HepG2 (cell line): ENCODE measurements around the gene CORO7. TPM values are rescaled to one million over a fixed set of nuclear protein-coding genes. Genes with fewer than 3 reads are reported as not detected.

Source experiments
- AHR ChIP-seq: IDR thresholded peaks from 2 replicates; pipeline ENCODE4 v1.6.1; 2018; ENCODE audit warnings: missing genetic modification reagents, missing compliant biosample characterization
- CCDC6 ChIP-seq: sonication (generic); formaldehyde crosslinking; IDR thresholded peaks from 2 replicates; pipeline ENCODE4 v1.8.1; 2022; ENCODE audit warnings: mild to moderate bottlenecking, missing genetic modification reagents, moderate library complexity
- CHCHD3 ChIP-seq: sonication (generic); formaldehyde crosslinking; IDR thresholded peaks from 2 replicates; pipeline ENCODE4 v1.8.0; 2022; ENCODE audit warnings: mild to moderate bottlenecking, missing genetic modification reagents, moderate library complexity
- DNMT1 ChIP-seq: sonication (generic); formaldehyde crosslinking; IDR thresholded peaks from 2 replicates; pipeline ENCODE4 v1.5.1; 2020; ENCODE audit warnings: mild to moderate bottlenecking, missing genetic modification reagents
- DR1 ChIP-seq: sonication (generic); formaldehyde crosslinking; IDR thresholded peaks from 2 replicates; pipeline ENCODE4 v1.8.0; 2021; ENCODE audit warnings: mild to moderate bottlenecking, missing genetic modification reagents, inconsistent platforms
- FOSL2 ChIP-seq: sonication (generic); formaldehyde crosslinking; IDR thresholded peaks from 2 replicates; pipeline ENCODE4 v1.4.0; 2020; ENCODE audit warnings: missing genetic modification reagents
- KAT8 ChIP-seq: IDR thresholded peaks from 2 replicates; pipeline ENCODE4 v1.6.1; 2016; ENCODE audit warnings: missing genetic modification reagents, missing compliant biosample characterization
- KLF12 ChIP-seq: sonication (generic); formaldehyde crosslinking; IDR thresholded peaks from 2 replicates; pipeline ENCODE4 v1.4.0; 2020; ENCODE audit warnings: missing genetic modification reagents, borderline replicate concordance
- KLF13 ChIP-seq: sonication (generic); formaldehyde crosslinking; IDR thresholded peaks from 2 replicates; pipeline ENCODE4 v1.4.0; 2020; ENCODE audit warnings: mild to moderate bottlenecking, missing genetic modification reagents
- NKX3-1 ChIP-seq: sonication (generic); formaldehyde crosslinking; IDR thresholded peaks from 2 replicates; pipeline ENCODE4 v1.5.0; 2020; ENCODE audit warnings: missing genetic modification reagents
- NR1H2 ChIP-seq: sonication (generic); formaldehyde crosslinking; IDR thresholded peaks from 2 replicates; pipeline ENCODE4 v1.8.1; 2022; ENCODE audit warnings: low read depth, missing genetic modification reagents, borderline replicate concordance
- PCBP1 ChIP-seq: fragments of 200-400 bp; formaldehyde crosslinking; IDR thresholded peaks from 2 replicates; pipeline ENCODE4 v1.6.1; 2017; ENCODE audit warnings: mild to moderate bottlenecking, low read depth, low read length, borderline replicate concordance
- RBM39 ChIP-seq: fragments of 200-400 bp; formaldehyde crosslinking; IDR thresholded peaks from one replicate; pipeline ENCODE4 v1.6.1; 2018; ENCODE audit warnings: antibody characterized with exemption, mild to moderate bottlenecking, low read depth, low read length; ENCODE audit not compliant: poor library complexity, severe bottlenecking
- RFX3 ChIP-seq: IDR thresholded peaks from 2 replicates; pipeline ENCODE4 v1.6.1; 2016; ENCODE audit warnings: missing biosample characterization, missing genetic modification reagents
- SMC3 ChIP-seq: IDR thresholded peaks from 2 replicates; pipeline ENCODE4 v1.6.1; 2011; ENCODE audit warnings: low read length, improper control_type of control experiment
- TEF ChIP-seq: sonication (generic); formaldehyde crosslinking; IDR thresholded peaks from 2 replicates; pipeline ENCODE4 v1.5.0; 2020; ENCODE audit warnings: missing genetic modification reagents
- TP53 ChIP-seq: sonication (generic); formaldehyde crosslinking; conservative IDR thresholded peaks from 2 replicates; pipeline ENCODE4 v1.4.0; 2020; ENCODE audit warnings: missing genetic modification reagents
- TSC22D2 ChIP-seq: sonication (generic); formaldehyde crosslinking; IDR thresholded peaks from 2 replicates; pipeline ENCODE4 v1.5.1; 2020; ENCODE audit warnings: missing genetic modification reagents, mild to moderate bottlenecking, borderline replicate concordance
- ZBTB10 ChIP-seq: sonication (generic); formaldehyde crosslinking; IDR thresholded peaks from 2 replicates; pipeline ENCODE4 v1.4.0; 2020; ENCODE audit warnings: missing genetic modification reagents, borderline replicate concordance
- ZBTB20 ChIP-seq: sonication (generic); formaldehyde crosslinking; IDR thresholded peaks from 2 replicates; pipeline ENCODE4 v1.8.1; 2023; ENCODE audit warnings: missing genetic modification reagents, low read depth, mild to moderate bottlenecking, borderline replicate concordance
- ZBTB7B ChIP-seq: sonication (generic); formaldehyde crosslinking; IDR thresholded peaks from 2 replicates; pipeline ENCODE4 v1.4.0; 2020; ENCODE audit warnings: missing genetic modification reagents
- ZFP90 ChIP-seq: sonication (generic); formaldehyde crosslinking; IDR thresholded peaks from 2 replicates; pipeline ENCODE4 v1.8.0; 2022; ENCODE audit warnings: missing genetic modification reagents, mild to moderate bottlenecking, inconsistent platforms, borderline replicate concordance
- ZNF12 ChIP-seq: sonication (generic); formaldehyde crosslinking; IDR thresholded peaks from 2 replicates; pipeline ENCODE4 v1.5.0; 2020; ENCODE audit warnings: missing genetic modification reagents
- ZNF296 ChIP-seq: sonication (generic); formaldehyde crosslinking; conservative IDR thresholded peaks from 2 replicates; pipeline ENCODE4 v1.5.0; 2020; ENCODE audit warnings: mild to moderate bottlenecking, missing genetic modification reagents
- ZNF329 ChIP-seq: sonication (generic); formaldehyde crosslinking; IDR thresholded peaks from 2 replicates; pipeline ENCODE4 v1.9.0; 2021; ENCODE audit warnings: low read depth, mild to moderate bottlenecking, missing genetic modification reagents
- ZNF383 ChIP-seq: sonication (generic); formaldehyde crosslinking; IDR thresholded peaks from 2 replicates; pipeline ENCODE4 v1.4.0; 2020; ENCODE audit warnings: missing genetic modification reagents, mild to moderate bottlenecking, borderline replicate concordance
- ZNF570 ChIP-seq: sonication (generic); formaldehyde crosslinking; IDR thresholded peaks from 2 replicates; pipeline ENCODE4 v1.4.0; 2020; ENCODE audit warnings: mild to moderate bottlenecking, missing genetic modification reagents, borderline replicate concordance
- ZNF619 ChIP-seq: sonication (generic); formaldehyde crosslinking; IDR thresholded peaks from 2 replicates; pipeline ENCODE4 v1.4.0; 2020; ENCODE audit warnings: mild to moderate bottlenecking, missing genetic modification reagents
- ZSCAN25 ChIP-seq: sonication (generic); formaldehyde crosslinking; IDR thresholded peaks from 2 replicates; pipeline ENCODE4 v1.8.0; 2022; ENCODE audit warnings: mild to moderate bottlenecking, missing genetic modification reagents
- polyA plus RNA-seq, 8 experiments: library from polyadenylated mRNA; depleted of rRNA in 3 of 8; stranded (reverse) in 7 of 8; unstranded in 1 of 8; fragments of >200 nt; fragmentation: Illumina TruSeq in 4 of 8; extraction: Trizol in 4 of 8; gene quantifications; 2 replicates each; pipeline versions ENCODE4 v1.2.1 to v1.2.3, GENCODE V29; 2011 to 2016; ENCODE audit warnings: low read depth in 4 of 8, missing spikeins in 1 of 8, mixed read lengths in 1 of 8; ENCODE audit not compliant: insufficient read depth in 1 of 8
- total RNA-seq, 5 experiments: library from RNA; depleted of rRNA; stranded (reverse); fragments of >200 nt; fragmentation: Illumina TruSeq; extraction: Trizol; gene quantifications; 2 replicates each; pipeline ENCODE4 v1.2.3, GENCODE V29; 2016; ENCODE audit warnings: low read depth in 1 of 5

CORO7 gene
- total and polyA plus RNA-seq, 2 of the 13 experiments (the other 11 are each of a cell fraction or from before 2014, with no cell fraction given) = 9.9 to 14.3 TPM

- TF ChIP-seq ZBTB20 (peak; percentile 39; the same call in 1 of the 2 replicates), FOSL2 (peak; percentile 53), ZFP90 (CRISPR knock-in tag) (peak; percentile 83; the same call in 1 of the 2 replicates), TEF (CRISPR knock-in tag) (no peak), ZNF570 (CRISPR knock-in tag) (no peak), RBM39 (peak; percentile 77), ZBTB7B (CRISPR knock-in tag) (peak; percentile 67; the same call in 1 of the 2 replicates), ZSCAN25 (CRISPR knock-in tag) (0 out of 2 replicates have a peak, but pooled peaks have one; percentile 42), SMC3 (peak; percentile 35; the same call in 1 of the 2 replicates), ZNF619 (no peak), KLF12 (CRISPR knock-in tag) (peak; percentile 69; the same call in 1 of the 2 replicates), AHR (CRISPR knock-in tag) (peak; percentile 77; the same call in 1 of the 2 replicates), ZNF383 (CRISPR knock-in tag) (no peak), DR1 (peak; percentile 80), NKX3-1 (no peak), ZBTB10 (CRISPR knock-in tag) (peak; percentile 77; the same call in 1 of the 2 replicates), TSC22D2 (peak; percentile 57; the same call in 1 of the 2 replicates), KAT8 (peak; percentile 78), TP53 (peak; percentile 77; the same call in 1 of the 2 replicates), NR1H2 (peak; percentile 56; the same call in 1 of the 2 replicates), KLF13 (CRISPR knock-in tag) (no peak), CCDC6 (CRISPR knock-in tag) (0 out of 2 replicates have a peak, but pooled peaks have one; percentile 24), ZNF296 (no peak), ZNF12 (CRISPR knock-in tag) (peak; percentile 25; the same call in 1 of the 2 replicates), ZNF329 (CRISPR knock-in tag) (no peak), PCBP1 (peak; percentile 86), RFX3 (no peak), DNMT1 (CRISPR knock-in tag) (peak; percentile 47; the same call in 1 of the 2 replicates), CHCHD3 (CRISPR knock-in tag) (0 out of 2 replicates have a peak, but pooled peaks have one; percentile 59)
These were observed 88.2 kb downstream of the CORO7 start (continued) for GRCh38 chr16:4328046-4328781.
